ENCODE data around the gene DGKB.

The DGKB gene

GRCh38 chr7:14137676-14138075 lies 764.9 kb downstream of the DGKB start:
- no peak for TF ChIP-seq CTCF (IDR thresholded peaks at IDR 0.05; ENCODE audit: insufficient read depth, low read depth, low read length, missing control alignments)
- H3K4me3 ChIP-seq (ENCODE audit: low read depth, low read length), result no peak overlapping the region
- DNase-seq (ENCODE audit: low read depth), result no peak

- TF ChIP-seq CTCF (IDR thresholded peaks at IDR 0.05; ENCODE audit: insufficient read depth, low read depth, low read length, missing control alignments), result no peak
- no peak for DNase-seq (ENCODE audit: low read depth)
- H3K4me3 ChIP-seq (ENCODE audit: low read depth, low read length), result no peak overlapping the region
These were observed 768.8 kb downstream of the DGKB start for GRCh38 chr7:14133752-14134151.

- no peak for DNase-seq (ENCODE audit: low read depth)
- no peak overlapping the region for H3K4me3 ChIP-seq (ENCODE audit: low read depth, low read length)
- no peak for TF ChIP-seq CTCF (IDR thresholded peaks at IDR 0.05; ENCODE audit: insufficient read depth, low read depth, low read length, missing control alignments)
These were observed 776.6 kb downstream of the DGKB start for GRCh38 chr7:14125998-14126397.

- H3K4me3 ChIP-seq (ENCODE audit: low read depth, low read length), result no peak overlapping the region
- no peak for DNase-seq (ENCODE audit: low read depth)
- no peak for TF ChIP-seq CTCF (IDR thresholded peaks at IDR 0.05; ENCODE audit: insufficient read depth, low read depth, low read length, missing control alignments)
These were observed 777.8 kb downstream of the DGKB start for GRCh38 chr7:14124716-14125115.

- H3K4me3 ChIP-seq (ENCODE audit: low read depth, low read length), result no peak overlapping the region
- no peak for DNase-seq (ENCODE audit: low read depth)
- TF ChIP-seq CTCF (IDR thresholded peaks at IDR 0.05; ENCODE audit: insufficient read depth, low read depth, low read length, missing control alignments), result no peak
These were observed 778.6 kb downstream of the DGKB start for GRCh38 chr7:14123923-14124322.

GRCh38 chr7:14115701-14116100 lies 786.9 kb downstream of the DGKB start:
- DNase-seq (ENCODE audit: low read depth), result no peak
- no peak for TF ChIP-seq CTCF (IDR thresholded peaks at IDR 0.05; ENCODE audit: insufficient read depth, low read depth, low read length, missing control alignments)
- H3K4me3 ChIP-seq (ENCODE audit: low read depth, low read length), result no peak overlapping the region

- DNase-seq (ENCODE audit: low read depth), result no peak
- no peak for TF ChIP-seq CTCF (IDR thresholded peaks at IDR 0.05; ENCODE audit: insufficient read depth, low read depth, low read length, missing control alignments)
- H3K4me3 ChIP-seq (ENCODE audit: low read depth, low read length), result no peak overlapping the region
These were observed 797.7 kb downstream of the DGKB start for GRCh38 chr7:14104861-14105260.
